Panc1 (cell line): ENCODE results near the gene UNC13B. TPM values are rescaled to one million over a fixed set of nuclear protein-coding genes. Genes with fewer than 3 reads are reported as not detected.

ENCODE experiments used
- ATAC-seq: fragments of 200-7000 bp; cut with Tn5 transposase; 2 replicates; pipeline ENCODE4 v1.9.1; 2020; ENCODE audit warnings: mild to moderate bottlenecking, moderate library complexity
- BruUV-seq: library from RNA; stranded (reverse); fragments of 400-500 nt; replicated peaks from 2 replicates; lab custom pipeline; 2021; lab: Mats Ljungman, UMichigan
- CTCF ChIA-PET: fragments of 300-600 bp; sonication (Branson Sonifier 250); formaldehyde crosslinking; loops from one replicate; lab custom pipeline; 2022; ENCODE audit warnings: antibody characterized with exemption; lab: Charles Lee
- POLR2A ChIA-PET: fragments of 300-600 bp; sonication (Branson Sonifier 250); formaldehyde crosslinking; loops from one replicate; lab custom pipeline; 2022; ENCODE audit warnings: antibody characterized with exemption; lab: Charles Lee
- DNase-seq: peaks from one replicate; pipeline ENCODE4 v3.0.0-alpha.2; 2010; ENCODE audit warnings: low read depth, low spot score
- H3K27ac ChIP-seq: 2 replicates; pipeline ENCODE4 v1.5.1; 2011; ENCODE audit warnings: mild to moderate bottlenecking, low read length, inconsistent platforms
- H3K27me3 ChIP-seq: fragments of 200-500 bp; sonication (Bioruptor generic); 2 replicates; pipeline ENCODE4 v1.6.0; 2014; ENCODE audit warnings: low read length, inconsistent platforms; ENCODE audit not compliant: control insufficient read depth, insufficient read depth
- H3K36me3 ChIP-seq: fragments of 200-500 bp; sonication (Bioruptor generic); 2 replicates; pipeline ENCODE4 v1.5.1; 2014; ENCODE audit warnings: inconsistent platforms, mild to moderate bottlenecking, low read length, moderate library complexity; ENCODE audit not compliant: control insufficient read depth, insufficient read depth
- H3K4me1 ChIP-seq: 2 replicates; pipeline ENCODE4 v1.5.1; 2011; ENCODE audit warnings: inconsistent platforms, mild to moderate bottlenecking, low read length, moderate library complexity; ENCODE audit not compliant: control insufficient read depth, insufficient read depth
- H3K4me3 ChIP-seq, 2 experiments: 2 replicates each; pipeline ENCODE4 v1.5.1; 2011 to 2012; ENCODE audit warnings: low read depth in 2 of 2, low read length in 2 of 2, mild to moderate bottlenecking in 2 of 2, inconsistent platforms in 1 of 2, moderate library complexity in 1 of 2
- H3K9me3 ChIP-seq: fragments of 200-500 bp; sonication (Bioruptor generic); 2 replicates; pipeline ENCODE4 v1.5.1; 2014; ENCODE audit warnings: low read depth, mild to moderate bottlenecking, inconsistent platforms, low read length, moderate library complexity; ENCODE audit not compliant: control insufficient read depth, insufficient read depth
- CTCF ChIP-seq: fragments of 450-650 bp; IDR thresholded peaks from 2 replicates; pipeline ENCODE4 v1.5.1; 2017; ENCODE audit warnings: mild to moderate bottlenecking
- POLR2AphosphoS5 ChIP-seq: IDR thresholded peaks from 2 replicates; pipeline ENCODE4 v1.6.1; 2012; ENCODE audit warnings: mild to moderate bottlenecking, low read depth, low read length, moderate library complexity
- REST ChIP-seq, 2 experiments: IDR thresholded peaks; 2 replicates each; pipeline ENCODE4 v1.6.1; 2011 to 2012; ENCODE audit warnings: low read depth in 2 of 2, control low read depth in 1 of 2, low read length in 1 of 2, mild to moderate bottlenecking in 1 of 2, moderate library complexity in 1 of 2; ENCODE audit not compliant: insufficient read depth in 1 of 2
- SIN3A ChIP-seq: IDR thresholded peaks from 2 replicates; pipeline ENCODE4 v1.6.1; 2012; ENCODE audit warnings: low read depth, mild to moderate bottlenecking, low read length, moderate library complexity, borderline replicate concordance; ENCODE audit not compliant: insufficient read depth
- TCF7L2 ChIP-seq: IDR thresholded peaks from 2 replicates; pipeline ENCODE4 v1.6.1; 2011; ENCODE audit warnings: mild to moderate bottlenecking, low read depth, low read length, inconsistent platforms
- in situ Hi-C: cut with HindIII; loops from 2 replicates; pipeline ENCODE4 v1.10.0; 2016; ENCODE audit warnings: low sequenced_read_pairs, low pct_unique_long_range_greater_than_20kb
- intact Hi-C: fragments of 100-400 bp; cut with micrococcal nuclease; formaldehyde crosslinking; loops from one replicate; pipeline ENCODE4 v1.10.0; 2022; ENCODE audit not compliant: unreplicated experiment
- total RNA-seq: library from RNA; stranded (reverse); gene quantifications from one replicate; pipeline ENCODE4 v1.2.1, GENCODE V29; 2021; ENCODE audit not compliant: unreplicated experiment

UNC13B gene
- total RNA-seq, 1 experiment from 2014 or later, result 35.2 TPM

- DNase-seq (no peak), ATAC-seq (no peak)
- Histone ChIP-seq H3K9me3 (no peaks in the 10 kb centered on the region), H3K36me3 (no peaks in the 10 kb centered on the region), H3K27me3 (no peaks in the 10 kb centered on the region), H3K4me3 (no peak overlapping the region), H3K27ac (no peak overlapping the region), H3K4me1 (no peaks in the 10 kb centered on the region)
- BruUV-seq, result no TSS peak
- ChIA-PET CTCF (no interaction called here), POLR2A (interaction anchor here (0.6 kb wide), 1 partner anchor 1267 kb away, joined by 3 read pairs; no protein-coding TSS in a partner anchor)
- intact Hi-C loops, result no loop called here
- in situ Hi-C loops, result no loop called here
- no peak for TF ChIP-seq CTCF
- no peak for TF ChIP-seq TCF7L2
- no peak for TF ChIP-seq REST (IDR thresholded peaks at IDR 0.05; ENCODE audit: insufficient read depth in 1 of 2, low read depth in 2 of 2, low read length in 1 of 2)
- no peak for TF ChIP-seq POLR2AphosphoS5
- no peak for TF ChIP-seq SIN3A
These were observed 100.3 kb downstream of the UNC13B start for GRCh38 chr9:35262064-35262463.

GRCh38 chr9:35267710-35268109, 105.9 kb downstream of the UNC13B start:
- ATAC-seq (no peak), DNase-seq (no peak)
- H3K4me3 ChIP-seq, result no peak overlapping the region
- BruUV-seq, result no TSS peak
- no peak overlapping the region for H3K27ac ChIP-seq
- no peaks in the 10 kb centered on the region for H3K36me3 ChIP-seq
- ChIA-PET CTCF (no interaction called here), POLR2A (no interaction called here)
- TF ChIP-seq SIN3A, result no peak
- TF ChIP-seq CTCF, result no peak
- TF ChIP-seq TCF7L2, result no peak
- TF ChIP-seq REST (IDR thresholded peaks at IDR 0.05; ENCODE audit: insufficient read depth in 1 of 2, low read depth in 2 of 2, low read length in 1 of 2), result no peak
- TF ChIP-seq POLR2AphosphoS5, result no peak
- no peaks in the 10 kb centered on the region for H3K9me3 ChIP-seq
- H3K4me1 ChIP-seq, result no peaks in the 10 kb centered on the region
- in situ Hi-C loops (no loop called here), intact Hi-C loops (no loop called here)
- no peaks in the 10 kb centered on the region for H3K27me3 ChIP-seq
